Hepatocyte (in vitro differentiated cells): ENCODE results near the gene SPON2. TPM values are rescaled to one million over a fixed set of nuclear protein-coding genes. Genes with fewer than 3 reads are reported as not detected.

ENCODE experiments used
- DNase-seq: peaks from one replicate; pipeline ENCODE4 v3.0.0-alpha.2; 2016; ENCODE audit warnings: low spot score
- H2AFZ ChIP-seq: fragments of 200-600 bp; sonication (generic); 2 replicates; pipeline ENCODE4 v1.6.0; 2016; ENCODE audit warnings: antibody characterized with exemption, mild to moderate bottlenecking
- H3K27ac ChIP-seq: fragments of 200-600 bp; sonication (generic); 2 replicates; pipeline ENCODE4 v1.5.1; 2016; ENCODE audit warnings: mild to moderate bottlenecking
- H3K27me3 ChIP-seq: fragments of 200-600 bp; sonication (generic); 2 replicates; pipeline ENCODE4 v1.6.1; 2016
- H3K36me3 ChIP-seq: fragments of 200-600 bp; sonication (generic); replicated peaks from 2 replicates; pipeline ENCODE4 v1.5.1; 2016; ENCODE audit warnings: low read depth; ENCODE audit not compliant: insufficient read depth
- H3K4me1 ChIP-seq: fragments of 200-600 bp; sonication (generic); 2 replicates; pipeline ENCODE4 v1.5.1; 2016; ENCODE audit warnings: mild to moderate bottlenecking, moderate library complexity; ENCODE audit not compliant: insufficient read depth
- H3K4me2 ChIP-seq: fragments of 200-600 bp; sonication (generic); 2 replicates; pipeline ENCODE4 v1.6.0; 2016
- H3K4me3 ChIP-seq: fragments of 200-600 bp; sonication (generic); 2 replicates; pipeline ENCODE4 v1.5.1; 2016; ENCODE audit warnings: mild to moderate bottlenecking
- H3K79me2 ChIP-seq: fragments of 200-600 bp; sonication (generic); 2 replicates; pipeline ENCODE4 v1.6.0; 2017; ENCODE audit warnings: mild to moderate bottlenecking
- H3K9me2 ChIP-seq: fragments of 200-600 bp; sonication (generic); replicated peaks from 2 replicates; pipeline ENCODE4 v1.6.0; 2017; ENCODE audit warnings: mild to moderate bottlenecking; ENCODE audit not compliant: insufficient read depth
- H3K9me3 ChIP-seq: fragments of 200-600 bp; sonication (generic); 2 replicates; pipeline ENCODE4 v1.5.1; 2016; ENCODE audit warnings: low read depth, mild to moderate bottlenecking
- H4K20me1 ChIP-seq: fragments of 200-600 bp; sonication (generic); 2 replicates; pipeline ENCODE4 v1.6.0; 2016; ENCODE audit warnings: mild to moderate bottlenecking; ENCODE audit not compliant: insufficient read depth, poor library complexity, severe bottlenecking
- EZH2 ChIP-seq: fragments of 200-600 bp; sonication (generic); IDR thresholded peaks from 2 replicates; pipeline ENCODE4 v1.6.1; 2016; ENCODE audit warnings: antibody characterized with exemption, mild to moderate bottlenecking, borderline replicate concordance
- EZH2phosphoT487 ChIP-seq: fragments of 200-600 bp; sonication (generic); IDR thresholded peaks from one replicate; pipeline ENCODE4 v1.6.1; 2018; ENCODE audit warnings: antibody characterized with exemption, mild to moderate bottlenecking, low read depth, moderate library complexity; ENCODE audit not compliant: unreplicated experiment, severe bottlenecking
- WGBS: methylation state at CpG from one replicate; pipeline ENCODE4 v1.1.6; 2016; ENCODE audit warnings: low lambda C conversion rate; ENCODE audit errors: missing lambda C conversion rate; 5-methylcytosine and 5-hydroxymethylcytosine counted together
- polyA plus RNA-seq: library from polyadenylated mRNA; unstranded; fragments of >200 nt; fragmentation: Nextera tagmentation; extraction: Ambion mirVana; gene quantifications from 2 replicates; pipeline ENCODE4 v1.2.1, GENCODE V29; 2016
- total RNA-seq: library from RNA; depleted of rRNA; stranded (reverse); fragments of >200 nt; gene quantifications from 2 replicates; pipeline ENCODE4 v1.2.3, GENCODE V29; 2014
- TF ChIP-seq, protein P1 (sequence below): fragments of 200-600 bp; sonication (generic); IDR thresholded peaks from 2 replicates; pipeline ENCODE4 v1.5.1; 2016; ENCODE audit warnings: antibody characterized with exemption, mild to moderate bottlenecking; ENCODE audit not compliant: poor library complexity

Gene SPON2
- total and polyA plus RNA-seq, 2 experiments from 2014 or later = 403 to 1,210 TPM

GRCh38 chr4:1154126-1154522 lies 18.3 kb downstream of the SPON2 start:
- Histone ChIP-seq H3K27me3 (no peaks in the 10 kb centered on the region), H3K4me1 (peaks cover 5% of the 10 kb centered on the region), H3K79me2 (no peaks in the 10 kb centered on the region), H3K9me3 (peaks cover 4% of the 10 kb centered on the region), H3K4me3 (no peak overlapping the region), H3K36me3 (no peaks in the 10 kb centered on the region), H3K4me2 (no peak overlapping the region), H3K27ac (no peak overlapping the region), H3K9me2 (no peaks in the 10 kb centered on the region), H4K20me1 (no peaks in the 10 kb centered on the region), H2AFZ (no peak overlapping the region)
- 91% methylated on average over 5 of the region's 7 CpGs for WGBS
- TF ChIP-seq EZH2 (no peak), EZH2phosphoT487 (no peak)
- TF ChIP-seq, protein P1, sequence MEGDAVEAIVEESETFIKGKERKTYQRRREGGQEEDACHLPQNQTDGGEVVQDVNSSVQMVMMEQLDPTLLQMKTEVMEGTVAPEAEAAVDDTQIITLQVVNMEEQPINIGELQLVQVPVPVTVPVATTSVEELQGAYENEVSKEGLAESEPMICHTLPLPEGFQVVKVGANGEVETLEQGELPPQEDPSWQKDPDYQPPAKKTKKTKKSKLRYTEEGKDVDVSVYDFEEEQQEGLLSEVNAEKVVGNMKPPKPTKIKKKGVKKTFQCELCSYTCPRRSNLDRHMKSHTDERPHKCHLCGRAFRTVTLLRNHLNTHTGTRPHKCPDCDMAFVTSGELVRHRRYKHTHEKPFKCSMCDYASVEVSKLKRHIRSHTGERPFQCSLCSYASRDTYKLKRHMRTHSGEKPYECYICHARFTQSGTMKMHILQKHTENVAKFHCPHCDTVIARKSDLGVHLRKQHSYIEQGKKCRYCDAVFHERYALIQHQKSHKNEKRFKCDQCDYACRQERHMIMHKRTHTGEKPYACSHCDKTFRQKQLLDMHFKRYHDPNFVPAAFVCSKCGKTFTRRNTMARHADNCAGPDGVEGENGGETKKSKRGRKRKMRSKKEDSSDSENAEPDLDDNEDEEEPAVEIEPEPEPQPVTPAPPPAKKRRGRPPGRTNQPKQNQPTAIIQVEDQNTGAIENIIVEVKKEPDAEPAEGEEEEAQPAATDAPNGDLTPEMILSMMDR = no peak
- no peak for DNase-seq

DNA sequence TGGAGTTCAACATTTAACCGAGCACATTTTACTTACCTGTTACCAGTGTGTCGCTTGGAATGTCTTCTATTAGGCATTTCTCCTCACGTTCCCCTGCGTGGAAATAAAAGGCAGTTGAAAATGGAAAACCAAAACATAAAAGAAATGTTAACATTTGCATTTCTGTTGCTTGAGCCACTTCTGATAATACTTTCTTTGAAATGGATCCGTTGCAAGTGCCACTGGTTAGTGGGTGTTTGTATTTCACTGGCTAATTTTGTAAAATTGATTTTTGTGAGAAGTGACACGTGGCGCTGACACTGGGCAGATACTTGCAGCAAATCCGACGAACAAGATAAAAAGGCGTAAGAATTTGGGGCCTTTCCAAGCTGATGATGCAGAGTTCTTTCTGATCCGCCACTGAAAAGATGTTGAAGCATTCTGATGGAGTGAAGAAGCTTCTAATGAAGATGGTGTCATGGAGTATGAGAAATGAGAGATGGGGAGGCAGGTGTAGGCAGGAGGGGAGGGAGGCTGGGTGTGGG lies 18.8 kb downstream of the SPON2 start:
- Histone ChIP-seq H3K27me3 (no peaks in the 10 kb centered on the region), H4K20me1 (no peaks in the 10 kb centered on the region), H2AFZ (no peak overlapping the region), H3K4me2 (no peak overlapping the region), H3K27ac (no peak overlapping the region), H3K4me1 (peaks cover 5% of the 10 kb centered on the region), H3K36me3 (no peaks in the 10 kb centered on the region), H3K79me2 (no peaks in the 10 kb centered on the region), H3K9me3 (peaks cover 4% of the 10 kb centered on the region), H3K9me2 (no peaks in the 10 kb centered on the region), H3K4me3 (no peak overlapping the region)
- no peak for TF ChIP-seq EZH2
- no peak for TF ChIP-seq EZH2phosphoT487
- TF ChIP-seq, protein P1 = no peak
- DNase-seq = no peak
- 80% methylated on average over 11 of the region's 11 CpGs for WGBS

DNA sequence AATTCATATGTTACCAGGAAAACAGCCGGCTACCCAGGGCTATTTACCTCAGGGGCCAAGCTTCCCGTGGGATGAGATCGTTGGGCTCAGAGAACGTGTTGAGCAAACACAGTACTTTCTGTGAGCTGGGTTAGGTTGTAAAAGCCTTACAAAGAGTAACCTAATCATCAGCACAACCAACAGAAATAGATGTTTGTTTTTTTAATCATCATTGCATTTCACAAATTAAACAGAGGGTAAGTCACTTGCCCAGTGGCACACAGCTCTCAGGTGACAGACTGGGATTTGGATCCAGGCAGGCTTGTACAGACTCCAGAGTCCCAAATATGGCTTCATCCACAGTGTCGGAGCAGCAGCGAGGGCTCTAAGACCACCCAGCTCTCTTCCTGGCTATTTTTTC lies 20.1 kb downstream of the SPON2 start:
- 66% methylated on average over 6 of the region's 6 CpGs for WGBS
- peaks cover 5% of the 10 kb centered on the region for H3K4me1 ChIP-seq
- H3K79me2 ChIP-seq = no peaks in the 10 kb centered on the region
- no peak overlapping the region for H3K4me2 ChIP-seq
- H3K36me3 ChIP-seq = no peaks in the 10 kb centered on the region
- H3K4me3 ChIP-seq = no peak overlapping the region
- TF ChIP-seq EZH2phosphoT487 = no peak
- TF ChIP-seq, protein P1 = no peak
- no peak for TF ChIP-seq EZH2
- no peak overlapping the region for H2AFZ ChIP-seq
- DNase-seq = no peak
- H3K9me3 ChIP-seq = no peaks in the 10 kb centered on the region
- H3K9me2 ChIP-seq = no peaks in the 10 kb centered on the region
- H3K27me3 ChIP-seq = no peaks in the 10 kb centered on the region
- H4K20me1 ChIP-seq = no peaks in the 10 kb centered on the region
- H3K27ac ChIP-seq = no peak overlapping the region
